Measurements from ENCODE around the gene APC2. TPM values are rescaled to one million over a fixed set of nuclear protein-coding genes. Genes with fewer than 3 reads are reported as not detected.
"Not testable (repeated sequence)": the region's sequence is repeated elsewhere in the genome, so short reads cannot be mapped to it uniquely, and the experiment has no call there.

APC2 gene
- total and polyA plus RNA-seq, 10 donors = 0.02 to 0.56 (median 0.14) TPM

GRCh38 chr19:1474765-1475351 lies 24.9 kb downstream of the APC2 start:
- H3K4me3 ChIP-seq = no peak overlapping the region
- peaks cover 32 to 95% (median 60%) of the 10 kb centered on the region in 6 donors for H3K4me1 ChIP-seq
- TF ChIP-seq POLR2A (IDR thresholded peaks at IDR 0.05) (no peak), POLR2AphosphoS5 (IDR thresholded peaks at IDR 0.05) (no peak), CTCF (IDR thresholded peaks at IDR 0.05 in 8 of 11, conservative IDR thresholded peaks at IDR 0.05 in 3 of 11) (no peak)
- WGBS, 5 donors = 90 to 95% (median 93%) methylated on average over 6 to 26 of the region's 26 CpGs
- no peaks in the 10 kb centered on the region for H3K9me3 ChIP-seq
- no peak for DNase-seq
- H3K27ac ChIP-seq = no peak overlapping the region
- peaks cover 0 to 45% (median 25%) of the 10 kb centered on the region in 6 donors for H3K36me3 ChIP-seq
- peaks cover 8 to 43% (median 35%) of the 10 kb centered on the region in 7 donors for H3K27me3 ChIP-seq (replicated peaks in 1 of 7)
- intact Hi-C loops (cut with DNase I; ENCODE audit: low total_unique reads) = no loop called here

GRCh38 chr19:1475751-1476437 lies 26.0 kb downstream of the APC2 start:
- Histone ChIP-seq H3K36me3 (peaks cover 0 to 45% (median 25%) of the 10 kb centered on the region in 6 donors), H3K27ac (no peak overlapping the region), H3K4me1 (peaks cover 21 to 92% (median 51%) of the 10 kb centered on the region in 6 donors), H3K4me3 (no peak overlapping the region), H3K27me3 (replicated peaks in 1 of 7) (peaks cover 6 to 33% (median 24%) of the 10 kb centered on the region in 7 donors), H3K9me3 (no peaks in the 10 kb centered on the region)
- 89 to 94% (median 92%) methylated on average over 21 to 31 of the region's 31 CpGs for WGBS, 5 donors
- DNase-seq = peak; percentile 70
- intact Hi-C loops (cut with DNase I; ENCODE audit: low total_unique reads) = no loop called here
- TF ChIP-seq POLR2AphosphoS5 (IDR thresholded peaks at IDR 0.05) (peak in 1 of 3 donors; percentile 30), CTCF (IDR thresholded peaks at IDR 0.05 in 8 of 11, conservative IDR thresholded peaks at IDR 0.05 in 3 of 11) (no peak)

- peaks cover 0 to 45% (median 25%) of the 10 kb centered on the region in 6 donors for H3K36me3 ChIP-seq
Measured at GRCh38 chr19:1477056-1477455, 27.1 kb downstream of the APC2 start.

GRCh38 chr19:1478934-1479707 lies 29.2 kb downstream of the APC2 start, which contains the start of gene C19orf25:
Gene C19orf25, minus strand, starts transcription at chr19:1479215. Its CDS starts 312 bp downstream, at chr19:1478903.
- Histone ChIP-seq H3K4me1 (peaks cover 11 to 63% (median 33%) of the 10 kb centered on the region in 6 donors), H3K4me3 (peak within 1 kb of the TSS; percentile 94 to 99 (median 97)), H3K27me3 (replicated peaks in 1 of 7) (peaks cover 0 to under 1% (median 0%) of the 10 kb centered on the region in 7 donors), H3K9me3 (no peaks in the 10 kb centered on the region), H3K27ac (peak within 1 kb of the TSS; percentile 75 to 94 (median 85)), H3K36me3 (peaks cover 0 to 38% (median 23%) of the 10 kb centered on the region in 6 donors)
- intact Hi-C loops (cut with DNase I; ENCODE audit: low total_unique reads) = no loop called here
- 0 to 1% (median 0%) methylated on average over 34 to 71 of the region's 71 CpGs for WGBS, 5 donors
- peak; percentile 99 for DNase-seq
- TF ChIP-seq POLR2A (IDR thresholded peaks at IDR 0.05) (peak in 2 of 3 donors; percentile 37 to 61), CTCF (IDR thresholded peaks at IDR 0.05 in 8 of 11, conservative IDR thresholded peaks at IDR 0.05 in 3 of 11) (peak in 1 of 11 experiments; percentile 15), POLR2AphosphoS5 (IDR thresholded peaks at IDR 0.05) (peak; percentile 95 to 96 (median 95))

More at GRCh38 chr19:1477056-1477455, 27.1 kb downstream of the APC2 start:
- DNase-seq; H3K4me3 ChIP-seq; H3K27ac ChIP-seq; H3K9me3 ChIP-seq; intact Hi-C loops (cut with DNase I; ENCODE audit: low total_unique reads): not testable (repeated sequence)
- 93 to 96% (median 94%) methylated on average over 9 of the region's 9 CpGs for whole genome bisulfite sequencing, 5 donors
- peaks cover 0 to 21% (median 13%) of the 10 kb centered on the region in 7 donors for H3K27me3 ChIP-seq (replicated peaks in 1 of 7)
- H3K4me1 ChIP-seq = peaks cover 11 to 83% (median 39%) of the 10 kb centered on the region in 6 donors
